Kidney (tissue), 14 donors: ENCODE measurements around the gene ITPA. TPM values are rescaled to one million over a fixed set of nuclear protein-coding genes. Genes with fewer than 3 reads are reported as not detected.

Experiments
- DNase-seq, 5 donors: peaks; one replicate each; pipeline ENCODE4 v3.0.0-alpha.2; 2013 to 2020
- FAIRE-seq: peaks from 2 replicates; lab custom pipeline; 2012; peaks lifted over from hg19 to GRCh38; lab: Jason Lieb, UNC
- H3K27ac ChIP-seq, 2 donors: one replicate each; pipeline ENCODE4 v1.7.0; 2013; ENCODE audit warnings: low read depth in 2 of 2, low read length in 2 of 2, inconsistent platforms in 1 of 2
- H3K27me3 ChIP-seq: one replicate; pipeline ENCODE4 v1.7.1; 2013; ENCODE audit warnings: low read length, inconsistent platforms; ENCODE audit not compliant: control insufficient read depth, insufficient read depth
- H3K36me3 ChIP-seq, 3 donors: one replicate each; pipeline versions ENCODE4 v1.7.0 to v1.7.1; 2013; ENCODE audit warnings: low read length in 3 of 3, control low read depth in 1 of 3, inconsistent platforms in 1 of 3; ENCODE audit not compliant: insufficient read depth in 3 of 3, control insufficient read depth in 2 of 3
- H3K4me1 ChIP-seq, 3 donors: one replicate each; pipeline versions ENCODE4 v1.7.0 to v1.7.1; 2013; ENCODE audit warnings: low read length in 3 of 3, inconsistent platforms in 1 of 3, low read depth in 1 of 3; ENCODE audit not compliant: control insufficient read depth in 2 of 3, insufficient read depth in 2 of 3
- H3K4me3 ChIP-seq, 3 donors: one replicate each; pipeline versions ENCODE4 v1.7.0 to v1.8.1; 2013; ENCODE audit warnings: low read length in 3 of 3, control low read depth in 1 of 3, inconsistent platforms in 1 of 3
- H3K9ac ChIP-seq, 3 donors: one replicate each; pipeline versions ENCODE4 v1.7.0 to v1.7.1; 2013; ENCODE audit warnings: low read length in 3 of 3, control low read depth in 1 of 3, inconsistent platforms in 1 of 3
- H3K9me3 ChIP-seq, 3 donors: one replicate each; pipeline versions ENCODE4 v1.7.0 to v1.7.1; 2013; ENCODE audit warnings: low read length in 3 of 3, control low read depth in 1 of 3, inconsistent platforms in 1 of 3; ENCODE audit not compliant: control insufficient read depth in 2 of 3, insufficient read depth in 1 of 3
- intact Hi-C: fragments of 100-400 bp; cut with DNase I; formaldehyde crosslinking; loops from one replicate; pipeline ENCODE4 v1.11.1; 2022
- polyA plus RNA-seq: library from polyadenylated mRNA; stranded (reverse); fragments of 350-450 nt; fragmentation: Illumina TruSeq; extraction: RNeasy Lipid Tissue Mini Kit (QIAGEN cat#74804); gene quantifications from one replicate; pipeline ENCODE4 v1.2.3, GENCODE V29; 2014; ENCODE audit warnings: low read depth, low replicate concordance; ENCODE audit not compliant: insufficient read depth
- total RNA-seq: library from RNA; stranded (reverse); fragmentation: NEBNext Ultra II Directional; extraction: Animal tissue kit (Norgen Biotek cat#: 25700); gene quantifications from one replicate; pipeline ENCODE4 v1.2.1, GENCODE V29; 2021
- TF ChIP-seq, protein P1 (sequence below): IDR thresholded peaks from 3 replicates; pipeline ENCODE4 v1.5.1; 2012; ENCODE audit warnings: mild to moderate bottlenecking, moderate library complexity, borderline replicate concordance; ENCODE audit not compliant: insufficient read depth; ENCODE audit errors: extremely low read depth
- donor health status: control.
- donor health status: control.
- donor health status: control.
- donor health status: control.
- donor health status: control.
- donor health status: DM: yes; HTN: yes; CAD: no.
- donor health status: Normal renal cell carcinoma (clear cell type).

Gene ITPA
- total and polyA plus RNA-seq, 2 donors from 2014 or later = 59.7 to 81.1 TPM

DNA sequence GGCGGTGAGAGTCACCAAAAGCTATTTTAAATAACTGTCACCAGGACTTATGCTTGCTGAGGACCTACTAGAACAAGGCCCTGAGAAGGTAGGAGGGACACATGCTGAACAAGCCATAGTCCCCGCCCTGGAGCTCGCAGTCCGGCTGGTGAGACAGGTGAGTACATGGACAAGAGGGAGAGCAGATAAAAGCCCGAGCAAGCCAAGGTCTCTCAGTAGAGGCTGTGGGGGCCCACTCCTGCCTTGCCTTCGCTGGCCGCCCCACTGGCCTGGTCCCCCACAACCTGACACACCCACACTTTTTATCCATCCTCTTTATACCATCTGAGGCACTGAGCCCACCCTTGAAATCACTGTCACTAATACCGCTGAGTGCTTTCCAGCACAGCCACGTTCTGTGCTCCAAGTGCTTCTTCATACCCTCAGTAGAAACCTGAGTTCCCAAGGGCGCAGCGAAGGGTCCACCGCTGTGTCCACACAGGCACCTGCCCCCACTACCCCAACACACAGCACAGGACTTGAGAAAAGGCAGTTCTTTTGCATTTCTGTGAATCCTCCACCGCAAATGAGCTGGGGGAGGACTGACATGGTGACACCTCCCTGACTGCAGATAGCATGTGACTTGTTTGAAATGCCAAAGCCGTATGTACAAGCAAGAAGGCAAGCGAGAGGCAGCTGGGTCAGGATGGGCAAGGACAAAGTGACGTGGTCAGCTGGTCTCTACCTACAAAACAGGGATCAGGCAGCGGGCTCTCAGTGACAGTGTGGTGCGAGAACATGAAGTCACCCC lies 16.9 kb upstream of the ITPA start:
- no peak overlapping the region for H3K9ac ChIP-seq
- peaks cover 2 to 32% (median 28%) of the 10 kb centered on the region in 3 donors for H3K36me3 ChIP-seq
- no peaks in the 10 kb centered on the region for H3K27me3 ChIP-seq
- H3K4me3 ChIP-seq = no peak overlapping the region
- FAIRE-seq (no peak), DNase-seq (peak in 1 of 5 donors; percentile 35)
- H3K9me3 ChIP-seq = no peaks in the 10 kb centered on the region
- no peak overlapping the region for H3K27ac ChIP-seq
- H3K4me1 ChIP-seq = no peaks in the 10 kb centered on the region
- intact Hi-C loops = no loop called here
- TF ChIP-seq, protein P1, sequence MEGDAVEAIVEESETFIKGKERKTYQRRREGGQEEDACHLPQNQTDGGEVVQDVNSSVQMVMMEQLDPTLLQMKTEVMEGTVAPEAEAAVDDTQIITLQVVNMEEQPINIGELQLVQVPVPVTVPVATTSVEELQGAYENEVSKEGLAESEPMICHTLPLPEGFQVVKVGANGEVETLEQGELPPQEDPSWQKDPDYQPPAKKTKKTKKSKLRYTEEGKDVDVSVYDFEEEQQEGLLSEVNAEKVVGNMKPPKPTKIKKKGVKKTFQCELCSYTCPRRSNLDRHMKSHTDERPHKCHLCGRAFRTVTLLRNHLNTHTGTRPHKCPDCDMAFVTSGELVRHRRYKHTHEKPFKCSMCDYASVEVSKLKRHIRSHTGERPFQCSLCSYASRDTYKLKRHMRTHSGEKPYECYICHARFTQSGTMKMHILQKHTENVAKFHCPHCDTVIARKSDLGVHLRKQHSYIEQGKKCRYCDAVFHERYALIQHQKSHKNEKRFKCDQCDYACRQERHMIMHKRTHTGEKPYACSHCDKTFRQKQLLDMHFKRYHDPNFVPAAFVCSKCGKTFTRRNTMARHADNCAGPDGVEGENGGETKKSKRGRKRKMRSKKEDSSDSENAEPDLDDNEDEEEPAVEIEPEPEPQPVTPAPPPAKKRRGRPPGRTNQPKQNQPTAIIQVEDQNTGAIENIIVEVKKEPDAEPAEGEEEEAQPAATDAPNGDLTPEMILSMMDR = no peak

- Histone ChIP-seq H3K9ac (no peak overlapping the region), H3K4me3 (no peak overlapping the region), H3K4me1 (no peaks in the 10 kb centered on the region), H3K27me3 (no peaks in the 10 kb centered on the region), H3K9me3 (no peaks in the 10 kb centered on the region), H3K27ac (no peak overlapping the region), H3K36me3 (peaks cover 2 to 32% (median 28%) of the 10 kb centered on the region in 3 donors)
- no peak for FAIRE-seq
- intact Hi-C loops = no loop called here
- peak in 1 of 5 donors; percentile 53 for DNase-seq
- TF ChIP-seq, protein P1 = no peak
These were observed 15.3 kb upstream of the ITPA start for GRCh38 chr20:3193806-3194616.

- intact Hi-C loops = no loop called here
These were observed 14.5 kb upstream of the ITPA start for GRCh38 chr20:3194617-3195280.

More at GRCh38 chr20:3194617-3195280, 14.5 kb upstream of the ITPA start:
- Histone ChIP-seq H3K9ac (no peak overlapping the region), H3K9me3 (no peaks in the 10 kb centered on the region), H3K27ac (no peak overlapping the region), H3K4me1 (no peaks in the 10 kb centered on the region), H3K27me3 (no peaks in the 10 kb centered on the region), H3K4me3 (no peak overlapping the region), H3K36me3 (peaks cover 2 to 35% (median 34%) of the 10 kb centered on the region in 3 donors)
- DNase-seq = peak in 1 of 5 donors; percentile 52
- no peak for FAIRE-seq
- TF ChIP-seq, protein P1 = no peak
